ENCODE results near the gene CABP1. TPM values are rescaled to one million over a fixed set of nuclear protein-coding genes. Genes with fewer than 3 reads are reported as not detected.

The CABP1 gene
- total and polyA plus RNA-seq, 10 of the 15 experiments (the other 5 are each of a cell fraction or from before 2014, with no cell fraction given) = 0.16 to 2.4 (median 0.80) TPM; not detected in 2

DNA sequence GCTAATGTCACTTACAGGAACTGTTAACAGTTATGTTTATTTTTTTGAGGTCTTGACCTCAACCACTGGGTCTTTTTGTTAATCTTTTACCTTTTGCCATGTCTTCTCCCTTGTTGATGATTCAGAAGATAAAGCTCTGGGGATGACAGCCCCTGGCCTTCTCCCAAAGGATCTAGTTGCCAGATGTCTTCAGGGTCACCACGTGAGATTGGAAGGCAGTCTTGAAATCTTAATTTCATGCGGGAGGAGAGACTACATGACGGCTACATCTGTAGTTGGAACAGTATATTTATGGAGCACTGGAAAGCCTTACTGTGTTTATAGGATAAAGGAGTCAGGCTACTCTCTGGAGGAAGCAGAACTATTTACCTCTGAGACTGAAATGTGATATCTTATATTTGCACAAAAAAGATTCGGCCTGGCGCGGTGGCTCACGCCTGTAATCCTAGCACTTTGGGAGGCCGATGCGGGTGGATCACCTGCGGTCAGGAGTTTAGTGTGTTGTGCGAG, 52.2 kb downstream of the CABP1 start (continued):
- TF ChIP-seq, protein P1, sequence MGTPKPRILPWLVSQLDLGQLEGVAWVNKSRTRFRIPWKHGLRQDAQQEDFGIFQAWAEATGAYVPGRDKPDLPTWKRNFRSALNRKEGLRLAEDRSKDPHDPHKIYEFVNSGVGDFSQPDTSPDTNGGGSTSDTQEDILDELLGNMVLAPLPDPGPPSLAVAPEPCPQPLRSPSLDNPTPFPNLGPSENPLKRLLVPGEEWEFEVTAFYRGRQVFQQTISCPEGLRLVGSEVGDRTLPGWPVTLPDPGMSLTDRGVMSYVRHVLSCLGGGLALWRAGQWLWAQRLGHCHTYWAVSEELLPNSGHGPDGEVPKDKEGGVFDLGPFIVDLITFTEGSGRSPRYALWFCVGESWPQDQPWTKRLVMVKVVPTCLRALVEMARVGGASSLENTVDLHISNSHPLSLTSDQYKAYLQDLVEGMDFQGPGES (IDR thresholded peaks at IDR 0.05) = no peak
- no peak for TF ChIP-seq DPF2 (IDR thresholded peaks at IDR 0.05)
- TF ChIP-seq, protein P2, sequence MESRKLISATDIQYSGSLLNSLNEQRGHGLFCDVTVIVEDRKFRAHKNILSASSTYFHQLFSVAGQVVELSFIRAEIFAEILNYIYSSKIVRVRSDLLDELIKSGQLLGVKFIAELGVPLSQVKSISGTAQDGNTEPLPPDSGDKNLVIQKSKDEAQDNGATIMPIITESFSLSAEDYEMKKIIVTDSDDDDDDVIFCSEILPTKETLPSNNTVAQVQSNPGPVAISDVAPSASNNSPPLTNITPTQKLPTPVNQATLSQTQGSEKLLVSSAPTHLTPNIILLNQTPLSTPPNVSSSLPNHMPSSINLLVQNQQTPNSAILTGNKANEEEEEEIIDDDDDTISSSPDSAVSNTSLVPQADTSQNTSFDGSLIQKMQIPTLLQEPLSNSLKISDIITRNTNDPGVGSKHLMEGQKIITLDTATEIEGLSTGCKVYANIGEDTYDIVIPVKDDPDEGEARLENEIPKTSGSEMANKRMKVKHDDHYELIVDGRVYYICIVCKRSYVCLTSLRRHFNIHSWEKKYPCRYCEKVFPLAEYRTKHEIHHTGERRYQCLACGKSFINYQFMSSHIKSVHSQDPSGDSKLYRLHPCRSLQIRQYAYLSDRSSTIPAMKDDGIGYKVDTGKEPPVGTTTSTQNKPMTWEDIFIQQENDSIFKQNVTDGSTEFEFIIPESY (IDR thresholded peaks at IDR 0.05) = no peak

DNA sequence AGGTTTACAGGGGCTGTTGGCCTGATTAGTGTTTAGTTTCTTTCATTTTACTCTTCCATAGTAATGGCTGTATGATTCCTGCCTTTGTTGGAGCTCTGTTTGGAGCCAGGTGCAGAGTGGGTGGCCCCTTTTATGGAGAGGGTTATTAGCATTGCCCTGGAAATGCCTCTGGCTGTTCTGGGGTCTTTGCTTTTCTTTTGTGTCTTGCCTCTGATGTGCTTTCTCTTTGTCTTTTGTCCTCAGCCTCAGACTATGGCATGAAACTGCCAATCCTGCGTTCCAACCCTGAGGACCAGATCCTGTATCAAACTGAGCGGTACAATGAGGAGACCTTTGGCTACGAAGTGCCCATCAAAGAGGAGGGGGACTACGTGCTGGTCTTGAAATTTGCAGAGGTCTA, 53.4 kb downstream of the CABP1 start:
- no TSS peak for BruUV-seq (replicated peaks)
- ChIA-PET CTCF (interaction anchor here (1.3 to 24.8 kb wide), 4 partner anchors 9 to 278 kb away, joined by 3 to 454 read pairs (median 6); partner anchors contain the start of genes CABP1 and POP5), RAD21 (ENCODE audit: unreplicated experiment) (interaction anchor here (0.6 to 2.0 kb wide), 2 partner anchors 46 to 225 kb away, joined by 4 to 7 read pairs; no protein-coding TSS in a partner anchor), SMC1A (ENCODE audit: uncharacterized antibody, unreplicated experiment) (interaction anchor here (0.9 to 10.8 kb wide), 4 partner anchors 18 to 278 kb away, joined by 4 to 149 read pairs (median 10); no protein-coding TSS in a partner anchor), POLR2A (interaction anchor here (1.2 kb wide), 1 partner anchor 8 kb away, joined by 3 read pairs; no protein-coding TSS in a partner anchor)
- Histone ChIP-seq H3K79me2 (ENCODE audit: control insufficient read depth, insufficient read depth, low read length) (peaks cover 51% of the 10 kb centered on the region), H3K27me3 (replicated peaks in 1 of 2; ENCODE audit: control insufficient read depth in 2 of 2, insufficient read depth in 2 of 2, low read length in 1 of 2) (no peaks in the 10 kb centered on the region), H3K4me3 (no peak overlapping the region), H3K4me1 (ENCODE audit: control insufficient read depth, insufficient read depth, low read length) (peaks cover 4% of the 10 kb centered on the region; the same call in 1 of the 2 replicates), H3K36me3 (ENCODE audit: control insufficient read depth in 2 of 2, insufficient read depth in 2 of 2, low read length in 1 of 2) (peaks cover 23 to 40% of the 10 kb centered on the region in 2 experiments), H3K27ac (ENCODE audit: control insufficient read depth, insufficient read depth) (no peak overlapping the region), H3K9ac (ENCODE audit: control insufficient read depth, insufficient read depth, low read length) (no peak overlapping the region), H3K4me2 (ENCODE audit: control insufficient read depth, insufficient read depth) (no peak overlapping the region), H4K20me1 (ENCODE audit: control insufficient read depth, insufficient read depth) (no peaks in the 10 kb centered on the region; the same call in 1 of the 2 replicates), H3K9me3 (replicated peaks; ENCODE audit: control insufficient read depth, insufficient read depth, low read length) (no peaks in the 10 kb centered on the region), H2AFZ (ENCODE audit: control insufficient read depth, low read depth, low read length) (no peak overlapping the region)
- no peak for FAIRE-seq
- intact Hi-C loops (cut with micrococcal nuclease; ENCODE audit: unreplicated experiment) = no loop called here
- WGBS (ENCODE audit: insufficient coverage, insufficient replicate concordance, low lambda C conversion rate, missing lambda C conversion rate) = 100% methylated on average over 4 of the region's 4 CpGs
- no peak for TF ChIP-seq CBX3 (IDR thresholded peaks at IDR 0.05; ENCODE audit: borderline replicate concordance, low read depth)
- TF ChIP-seq EED (IDR thresholded peaks at IDR 0.05; ENCODE audit: low read depth) = no peak
- no peak for TF ChIP-seq SMAD5 (IDR thresholded peaks at IDR 0.05; ENCODE audit: low read depth)
- TF ChIP-seq, protein P3, sequence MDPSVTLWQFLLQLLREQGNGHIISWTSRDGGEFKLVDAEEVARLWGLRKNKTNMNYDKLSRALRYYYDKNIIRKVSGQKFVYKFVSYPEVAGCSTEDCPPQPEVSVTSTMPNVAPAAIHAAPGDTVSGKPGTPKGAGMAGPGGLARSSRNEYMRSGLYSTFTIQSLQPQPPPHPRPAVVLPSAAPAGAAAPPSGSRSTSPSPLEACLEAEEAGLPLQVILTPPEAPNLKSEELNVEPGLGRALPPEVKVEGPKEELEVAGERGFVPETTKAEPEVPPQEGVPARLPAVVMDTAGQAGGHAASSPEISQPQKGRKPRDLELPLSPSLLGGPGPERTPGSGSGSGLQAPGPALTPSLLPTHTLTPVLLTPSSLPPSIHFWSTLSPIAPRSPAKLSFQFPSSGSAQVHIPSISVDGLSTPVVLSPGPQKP (IDR thresholded peaks at IDR 0.05; ENCODE audit: low read depth, low read length) = no peak
- no peak for TF ChIP-seq EZH2 (IDR thresholded peaks at IDR 0.05; ENCODE audit: borderline replicate concordance, control insufficient read depth, low read depth, low read length)
- no peak for TF ChIP-seq ZNF207 (IDR thresholded peaks at IDR 0.05; ENCODE audit: borderline replicate concordance)
- TF ChIP-seq, protein P4, sequence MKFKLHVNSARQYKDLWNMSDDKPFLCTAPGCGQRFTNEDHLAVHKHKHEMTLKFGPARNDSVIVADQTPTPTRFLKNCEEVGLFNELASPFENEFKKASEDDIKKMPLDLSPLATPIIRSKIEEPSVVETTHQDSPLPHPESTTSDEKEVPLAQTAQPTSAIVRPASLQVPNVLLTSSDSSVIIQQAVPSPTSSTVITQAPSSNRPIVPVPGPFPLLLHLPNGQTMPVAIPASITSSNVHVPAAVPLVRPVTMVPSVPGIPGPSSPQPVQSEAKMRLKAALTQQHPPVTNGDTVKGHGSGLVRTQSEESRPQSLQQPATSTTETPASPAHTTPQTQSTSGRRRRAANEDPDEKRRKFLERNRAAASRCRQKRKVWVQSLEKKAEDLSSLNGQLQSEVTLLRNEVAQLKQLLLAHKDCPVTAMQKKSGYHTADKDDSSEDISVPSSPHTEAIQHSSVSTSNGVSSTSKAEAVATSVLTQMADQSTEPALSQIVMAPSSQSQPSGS (IDR thresholded peaks at IDR 0.05; ENCODE audit: low read length) = no peak
- no peak for TF ChIP-seq CHD1 (IDR thresholded peaks at IDR 0.05; ENCODE audit: low read depth, low read length)
- no peak for TF ChIP-seq NFIC (IDR thresholded peaks at IDR 0.05; ENCODE audit: low read depth, low read length)
- TF ChIP-seq DPF2 (IDR thresholded peaks at IDR 0.05) = no peak
- TF ChIP-seq ZNF274 (IDR thresholded peaks at IDR 0.05; ENCODE audit: insufficient read depth, insufficient read length) = no peak
- in situ Hi-C loops (cut with MboI) = no loop called here
- ATAC-seq = no peak
- DNase-seq (ENCODE audit: low read depth, low spot score) = no peak
